OCI-LY3 (cell line): ENCODE data around the gene TMEM209.

ENCODE experiments used
- EZH2phosphoT487 ChIP-seq: fragments of 200-600 bp; shearing (Covaris generic); IDR thresholded peaks from 2 replicates; pipeline ENCODE4 v1.6.1; 2018; ENCODE audit warnings: antibody characterized with exemption, mixed run types, low read depth
- TF ChIP-seq, protein P1 (sequence below): fragments of 200-600, 300-600 bp; sonication (generic); IDR thresholded peaks from 2 replicates; pipeline ENCODE4 v1.5.1; 2014; ENCODE audit warnings: antibody characterized with exemption, low read length, low read depth

- TF ChIP-seq, protein P1, sequence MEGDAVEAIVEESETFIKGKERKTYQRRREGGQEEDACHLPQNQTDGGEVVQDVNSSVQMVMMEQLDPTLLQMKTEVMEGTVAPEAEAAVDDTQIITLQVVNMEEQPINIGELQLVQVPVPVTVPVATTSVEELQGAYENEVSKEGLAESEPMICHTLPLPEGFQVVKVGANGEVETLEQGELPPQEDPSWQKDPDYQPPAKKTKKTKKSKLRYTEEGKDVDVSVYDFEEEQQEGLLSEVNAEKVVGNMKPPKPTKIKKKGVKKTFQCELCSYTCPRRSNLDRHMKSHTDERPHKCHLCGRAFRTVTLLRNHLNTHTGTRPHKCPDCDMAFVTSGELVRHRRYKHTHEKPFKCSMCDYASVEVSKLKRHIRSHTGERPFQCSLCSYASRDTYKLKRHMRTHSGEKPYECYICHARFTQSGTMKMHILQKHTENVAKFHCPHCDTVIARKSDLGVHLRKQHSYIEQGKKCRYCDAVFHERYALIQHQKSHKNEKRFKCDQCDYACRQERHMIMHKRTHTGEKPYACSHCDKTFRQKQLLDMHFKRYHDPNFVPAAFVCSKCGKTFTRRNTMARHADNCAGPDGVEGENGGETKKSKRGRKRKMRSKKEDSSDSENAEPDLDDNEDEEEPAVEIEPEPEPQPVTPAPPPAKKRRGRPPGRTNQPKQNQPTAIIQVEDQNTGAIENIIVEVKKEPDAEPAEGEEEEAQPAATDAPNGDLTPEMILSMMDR = no peak
- TF ChIP-seq EZH2phosphoT487 = no peak
Measured at GRCh38 chr7:130149281-130150139, 55.7 kb downstream of the TMEM209 start.
